ENCODE measurements around the gene CXCL16.

- TF ChIP-seq RCOR1 (IDR thresholded peaks at IDR 0.05; ENCODE audit: low read depth, low read length): no peak
- no peak for TF ChIP-seq ZFP36 (IDR thresholded peaks at IDR 0.05; ENCODE audit: borderline replicate concordance, partially characterized antibody)
- no peak for TF ChIP-seq HDAC2 (IDR thresholded peaks at IDR 0.05)
Observed at GRCh38 chr17:4780325-4780955, 40.7 kb upstream of the CXCL16 start.
